DND-41 (cell line): ENCODE data around the gene ANKK1.

Source experiments
- ATAC-seq: fragments of 200-7000 bp; cut with Tn5 transposase; 3 replicates; pipeline ENCODE4 v1.9.1; 2021; ENCODE audit warnings: low read depth; ENCODE audit not compliant: insufficient read depth
- DNase-seq: peaks from one replicate; pipeline ENCODE4 v3.0.0-alpha.2; 2020
- H2AFZ ChIP-seq: 2 replicates; pipeline ENCODE4 v1.6.0; 2012; ENCODE audit warnings: low read depth, low read length
- H3K27ac ChIP-seq: 2 replicates; pipeline ENCODE4 v1.5.1; 2012; ENCODE audit warnings: low read length, inconsistent platforms
- H3K27me3 ChIP-seq: fragments of 200-600 bp; sonication (generic); 2 replicates; pipeline ENCODE4 v1.6.0; 2012; ENCODE audit warnings: low read length, mild to moderate bottlenecking, inconsistent platforms; ENCODE audit not compliant: insufficient read depth, poor library complexity
- H3K36me3 ChIP-seq: 2 replicates; pipeline ENCODE4 v1.5.1; 2012; ENCODE audit warnings: low read length, inconsistent platforms; ENCODE audit not compliant: insufficient read depth
- H3K4me1 ChIP-seq: 2 replicates; pipeline ENCODE4 v1.5.1; 2012; ENCODE audit warnings: mild to moderate bottlenecking, low read length; ENCODE audit not compliant: insufficient read depth
- H3K4me2 ChIP-seq: 2 replicates; pipeline ENCODE4 v1.6.0; 2012; ENCODE audit warnings: mild to moderate bottlenecking, moderate library complexity, low read length, inconsistent platforms; ENCODE audit not compliant: insufficient read depth
- H3K4me3 ChIP-seq, 2 experiments: fragments of 200-600 bp in 1 of 2; shearing (Covaris generic) in 1 of 2; 2 replicates each; pipeline ENCODE4 v1.5.1; 2012 to 2016; ENCODE audit warnings: inconsistent platforms in 2 of 2, low read length in 2 of 2, mild to moderate bottlenecking in 2 of 2, low read depth in 1 of 2, moderate library complexity in 1 of 2
- H3K79me2 ChIP-seq: 2 replicates; pipeline ENCODE4 v1.6.0; 2012; ENCODE audit warnings: low read length, inconsistent platforms; ENCODE audit not compliant: insufficient read depth
- H3K9ac ChIP-seq: 2 replicates; pipeline ENCODE4 v1.6.0; 2012; ENCODE audit warnings: low read depth, mild to moderate bottlenecking, inconsistent platforms, low read length, moderate library complexity
- H3K9me3 ChIP-seq: 2 replicates; pipeline ENCODE4 v1.5.1; 2012; ENCODE audit warnings: low read length, moderate library complexity, mild to moderate bottlenecking, inconsistent platforms; ENCODE audit not compliant: insufficient read depth, severe bottlenecking
- H4K20me1 ChIP-seq: 2 replicates; pipeline ENCODE4 v1.6.0; 2012; ENCODE audit warnings: low read length; ENCODE audit not compliant: insufficient read depth
- CTCF ChIP-seq: IDR thresholded peaks from 2 replicates; pipeline ENCODE4 v1.5.1; 2012; ENCODE audit warnings: borderline replicate concordance, low read length, moderate library complexity, mild to moderate bottlenecking; ENCODE audit not compliant: poor library complexity, severe bottlenecking; ENCODE audit errors: extremely low read depth
- EZH2 ChIP-seq: IDR thresholded peaks from 3 replicates; pipeline ENCODE4 v1.6.1; 2012; ENCODE audit warnings: borderline replicate concordance, low read depth, mild to moderate bottlenecking, moderate library complexity, low read length, inconsistent platforms; ENCODE audit not compliant: severe bottlenecking

Gene ANKK1

DNA sequence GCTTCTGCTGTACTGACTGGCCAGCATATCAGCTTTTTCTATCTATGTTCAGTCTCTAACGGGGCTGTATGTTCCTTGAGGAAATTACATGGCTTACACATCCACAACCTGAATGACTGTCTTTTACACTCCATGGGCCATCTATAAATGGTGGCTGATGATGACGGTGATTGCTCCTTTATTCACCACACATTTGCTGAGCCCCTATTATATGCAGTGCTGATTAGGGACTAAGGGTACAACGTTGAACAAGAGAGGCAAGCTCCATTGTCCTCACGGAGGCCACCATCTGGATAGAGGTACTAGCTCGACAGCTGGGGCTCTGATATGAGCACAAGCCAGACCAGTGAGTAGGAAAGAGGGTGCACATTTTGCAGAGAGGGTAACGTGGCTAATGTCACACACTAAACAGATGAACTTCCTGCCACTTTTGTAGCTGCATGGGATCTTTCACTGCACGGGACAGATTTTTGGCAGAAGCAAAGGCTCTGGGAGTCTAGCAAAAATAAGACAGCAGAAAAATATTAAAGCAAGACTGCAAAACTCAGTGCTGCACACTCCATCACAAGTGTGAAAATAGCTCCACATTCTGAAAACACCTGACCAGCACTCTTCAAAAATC, 57.0 kb downstream of the ANKK1 start:
- Histone ChIP-seq H3K27me3 (peaks cover 6% of the 10 kb centered on the region), H3K4me3 (no peak overlapping the region), H3K36me3 (no peaks in the 10 kb centered on the region), H4K20me1 (no peaks in the 10 kb centered on the region), H3K9ac (no peak overlapping the region), H3K4me1 (no peaks in the 10 kb centered on the region), H2AFZ (no peak overlapping the region), H3K79me2 (no peaks in the 10 kb centered on the region), H3K4me2 (no peak overlapping the region), H3K27ac (no peak overlapping the region), H3K9me3 (no peaks in the 10 kb centered on the region)
- no peak for TF ChIP-seq EZH2
- TF ChIP-seq CTCF, result no peak
- ATAC-seq, result no peak
- DNase-seq, result no peak

DNA sequence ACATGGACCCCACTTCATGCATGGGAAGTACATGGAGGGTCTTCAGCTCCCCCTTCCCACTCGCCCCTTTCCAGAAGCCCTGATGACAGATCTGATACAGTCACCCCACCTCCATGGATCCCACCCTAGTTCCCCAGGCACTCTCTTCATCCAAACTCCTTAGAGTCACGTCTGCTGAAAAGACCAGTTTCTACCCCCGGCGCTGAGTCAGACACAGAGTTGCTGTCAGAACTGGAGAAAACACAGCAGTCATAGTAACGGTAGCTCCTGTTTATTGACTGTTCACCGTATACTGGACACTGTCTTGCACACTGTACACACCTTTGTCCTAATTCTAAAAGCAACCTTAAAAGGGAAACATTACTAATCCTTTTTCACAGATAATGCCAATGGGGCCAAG, 58.5 kb downstream of the ANKK1 start:
- H3K27ac ChIP-seq, result no peak overlapping the region
- H3K4me1 ChIP-seq, result no peaks in the 10 kb centered on the region
- no peaks in the 10 kb centered on the region for H3K79me2 ChIP-seq
- no peak for TF ChIP-seq CTCF
- peaks cover 6% of the 10 kb centered on the region for H3K27me3 ChIP-seq
- no peaks in the 10 kb centered on the region for H3K36me3 ChIP-seq
- no peak overlapping the region for H2AFZ ChIP-seq
- no peak for DNase-seq
- H3K4me3 ChIP-seq, result no peak overlapping the region
- ATAC-seq, result no peak
- no peak overlapping the region for H3K4me2 ChIP-seq
- H4K20me1 ChIP-seq, result no peaks in the 10 kb centered on the region
- H3K9me3 ChIP-seq, result no peaks in the 10 kb centered on the region
- no peak overlapping the region for H3K9ac ChIP-seq

DNA sequence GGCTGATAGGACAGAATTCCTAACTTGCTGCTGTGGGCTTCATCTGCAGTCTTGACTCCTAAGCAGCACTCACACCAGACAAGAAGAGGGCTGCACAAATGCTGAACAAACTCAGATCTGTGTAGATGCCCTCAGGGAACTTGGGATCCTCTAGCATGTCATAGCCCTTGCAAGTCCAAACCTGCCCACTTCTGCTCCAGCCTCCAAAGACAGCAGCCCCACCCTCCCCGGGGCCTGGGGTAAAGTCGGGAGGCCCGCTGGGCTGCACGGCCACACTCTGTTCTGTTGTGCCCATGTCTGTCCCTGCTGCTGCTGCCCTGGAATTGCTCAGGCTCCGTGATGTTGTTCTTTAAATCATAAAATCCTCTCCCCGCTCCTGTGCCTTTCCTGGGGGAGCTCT, 59.4 kb downstream of the ANKK1 start:
- Histone ChIP-seq H2AFZ (no peak overlapping the region), H3K4me1 (no peaks in the 10 kb centered on the region), H3K27ac (no peak overlapping the region), H3K4me3 (no peak overlapping the region), H3K27me3 (peaks cover 6% of the 10 kb centered on the region), H3K4me2 (no peak overlapping the region), H4K20me1 (no peaks in the 10 kb centered on the region), H3K9ac (no peak overlapping the region), H3K36me3 (no peaks in the 10 kb centered on the region), H3K79me2 (no peaks in the 10 kb centered on the region), H3K9me3 (no peaks in the 10 kb centered on the region)
- DNase-seq (no peak), ATAC-seq (no peak)
- TF ChIP-seq EZH2 (no peak), CTCF (no peak)
